Measurements from ENCODE around the gene GNAI3.

The GNAI3 gene

GRCh38 chr1:109624201-109625010, 76.0 kb downstream of the GNAI3 start:
- DNase-seq (ENCODE audit: low read depth, low spot score), result no peak

- DNase-seq (ENCODE audit: low read depth, low spot score), result no peak
These were observed 76.8 kb downstream of the GNAI3 start for GRCh38 chr1:109625176-109625575.

GRCh38 chr1:109625601-109626560, 77.5 kb downstream of the GNAI3 start:
- DNase-seq (ENCODE audit: low read depth, low spot score), result no peak

GRCh38 chr1:109626682-109627408, 78.4 kb downstream of the GNAI3 start:
- no peak for DNase-seq (ENCODE audit: low read depth, low spot score)

GRCh38 chr1:109627692-109628399, 79.4 kb downstream of the GNAI3 start:
- no peak for DNase-seq (ENCODE audit: low read depth, low spot score)

GRCh38 chr1:109628540-109629321, 80.3 kb downstream of the GNAI3 start:
- no peak for DNase-seq (ENCODE audit: low read depth, low spot score)

- no peak for DNase-seq (ENCODE audit: low read depth, low spot score)
These were observed 81.1 kb downstream of the GNAI3 start for GRCh38 chr1:109629372-109630030.

- DNase-seq (ENCODE audit: low read depth, low spot score), result no peak
These were observed 81.9 kb downstream of the GNAI3 start for GRCh38 chr1:109630081-109630897.

- DNase-seq (ENCODE audit: low read depth, low spot score), result no peak
These were observed 82.6 kb downstream of the GNAI3 start for GRCh38 chr1:109630898-109631512.

- no peak for DNase-seq (ENCODE audit: low read depth, low spot score)
These were observed 83.4 kb downstream of the GNAI3 start for GRCh38 chr1:109631513-109632505.

GRCh38 chr1:109632671-109633346, 84.4 kb downstream of the GNAI3 start:
- no peak for DNase-seq (ENCODE audit: low read depth, low spot score)

- DNase-seq (ENCODE audit: low read depth, low spot score), result no peak
These were observed 85.9 kb downstream of the GNAI3 start for GRCh38 chr1:109634292-109634691.

GRCh38 chr1:109634771-109635750, 86.6 kb downstream of the GNAI3 start:
- DNase-seq (ENCODE audit: low read depth, low spot score), result no peak

- DNase-seq (ENCODE audit: low read depth, low spot score), result no peak
These were observed 87.4 kb downstream of the GNAI3 start for GRCh38 chr1:109635862-109636200.

- no peak for DNase-seq (ENCODE audit: low read depth, low spot score)
These were observed 88.0 kb downstream of the GNAI3 start for GRCh38 chr1:109636201-109636952.

All from activated CD4-positive, CD25-positive, alpha-beta regulatory T cell treated with anti-CD3 and anti-CD28 coated beads, Interleukin-2, amount 50 U/mL, for 16 hours (primary cell).